ENCODE results near the gene CCDC18. TPM values are rescaled to one million over a fixed set of nuclear protein-coding genes. Genes with fewer than 3 reads are reported as not detected.
"Not testable (repeated sequence)": the region's sequence is repeated elsewhere in the genome, so short reads cannot be mapped to it uniquely, and the experiment has no call there.

CCDC18 gene
- total and polyA plus RNA-seq, 8 donors = 0.95 to 1.7 (median 1.2) TPM

DNA sequence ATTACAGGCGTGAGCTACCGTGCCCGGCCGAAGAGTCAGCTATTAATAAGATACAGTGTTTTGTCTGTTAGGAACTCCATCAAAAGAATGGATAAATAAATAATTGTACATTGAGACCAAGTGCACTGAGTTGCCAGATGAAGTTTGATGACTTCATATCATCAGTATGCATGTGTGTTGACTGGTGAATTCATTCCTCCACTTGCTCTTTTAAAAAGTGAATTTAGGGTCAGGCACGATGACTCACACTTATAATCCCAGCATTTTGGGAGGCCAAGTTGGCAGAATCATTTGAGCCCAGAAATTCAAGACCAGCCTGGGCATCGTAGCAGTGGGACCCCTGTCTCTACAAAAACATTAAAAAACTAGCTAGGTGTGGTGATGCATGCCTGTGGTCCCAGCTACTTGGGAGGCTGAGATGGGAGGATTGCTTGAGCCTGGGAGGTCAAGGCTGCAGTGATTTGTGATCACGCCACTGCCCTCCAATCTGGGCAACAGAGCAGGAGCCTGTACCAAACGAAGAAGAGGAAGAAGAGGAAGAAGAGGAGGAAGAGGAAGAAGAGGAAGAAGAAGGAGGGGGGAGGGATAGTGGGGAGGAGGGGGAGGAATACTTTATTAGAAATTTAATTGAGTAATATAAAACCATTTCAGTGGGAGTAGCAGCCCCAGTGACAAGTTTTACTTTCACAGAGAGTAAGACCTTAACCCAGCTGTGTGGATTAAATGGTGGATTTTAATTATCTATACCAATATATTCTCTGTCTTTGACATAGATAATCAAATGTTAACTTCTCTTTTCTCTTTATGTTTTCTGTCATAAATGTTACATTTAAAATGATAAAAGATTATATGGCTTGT, 74.9 kb downstream of the CCDC18 start:
- Histone ChIP-seq H3K4me3 (no peak overlapping the region), H3K4me1 (no peaks in the 10 kb centered on the region), H3K36me3 (no peaks in the 10 kb centered on the region), H3K27me3 (no peaks in the 10 kb centered on the region), H3K9me3 (no peaks in the 10 kb centered on the region), H3K27ac (no peak overlapping the region)
- TF ChIP-seq, protein P1, sequence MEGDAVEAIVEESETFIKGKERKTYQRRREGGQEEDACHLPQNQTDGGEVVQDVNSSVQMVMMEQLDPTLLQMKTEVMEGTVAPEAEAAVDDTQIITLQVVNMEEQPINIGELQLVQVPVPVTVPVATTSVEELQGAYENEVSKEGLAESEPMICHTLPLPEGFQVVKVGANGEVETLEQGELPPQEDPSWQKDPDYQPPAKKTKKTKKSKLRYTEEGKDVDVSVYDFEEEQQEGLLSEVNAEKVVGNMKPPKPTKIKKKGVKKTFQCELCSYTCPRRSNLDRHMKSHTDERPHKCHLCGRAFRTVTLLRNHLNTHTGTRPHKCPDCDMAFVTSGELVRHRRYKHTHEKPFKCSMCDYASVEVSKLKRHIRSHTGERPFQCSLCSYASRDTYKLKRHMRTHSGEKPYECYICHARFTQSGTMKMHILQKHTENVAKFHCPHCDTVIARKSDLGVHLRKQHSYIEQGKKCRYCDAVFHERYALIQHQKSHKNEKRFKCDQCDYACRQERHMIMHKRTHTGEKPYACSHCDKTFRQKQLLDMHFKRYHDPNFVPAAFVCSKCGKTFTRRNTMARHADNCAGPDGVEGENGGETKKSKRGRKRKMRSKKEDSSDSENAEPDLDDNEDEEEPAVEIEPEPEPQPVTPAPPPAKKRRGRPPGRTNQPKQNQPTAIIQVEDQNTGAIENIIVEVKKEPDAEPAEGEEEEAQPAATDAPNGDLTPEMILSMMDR (IDR thresholded peaks at IDR 0.05) = no peak
- FAIRE-seq (no peak), ATAC-seq (no peak), DNase-seq (no peak)
- 87 to 96% methylated on average over 8 of the region's 8 CpGs for WGBS, 2 donors
- intact Hi-C loops (cut with DNase I) = no loop called here

DNA sequence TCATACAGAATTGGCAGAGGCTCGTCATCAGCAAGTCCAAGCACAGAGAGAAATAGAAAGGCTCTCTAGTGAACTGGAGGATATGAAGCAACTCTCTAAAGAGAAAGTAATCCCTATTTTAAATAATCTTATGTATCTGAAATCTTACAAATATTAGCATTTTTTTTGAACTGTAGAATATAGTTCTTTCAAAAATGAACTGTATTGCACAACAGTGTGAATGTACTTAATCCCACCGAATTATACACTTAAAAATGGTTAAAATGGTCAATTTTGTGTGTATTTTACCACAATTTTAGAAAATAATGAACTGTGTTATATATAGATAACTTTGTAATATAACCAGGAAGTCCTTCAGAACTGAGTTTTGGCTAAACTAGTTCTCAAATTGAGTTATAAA, 75.9 kb downstream of the CCDC18 start:
- Histone ChIP-seq H3K36me3 (no peaks in the 10 kb centered on the region), H3K27me3 (no peaks in the 10 kb centered on the region), H3K4me1 (no peaks in the 10 kb centered on the region), H3K27ac (no peak overlapping the region), H3K4me3 (no peak overlapping the region), H3K9me3 (no peaks in the 10 kb centered on the region)
- ATAC-seq (no peak), FAIRE-seq (no peak), DNase-seq (no peak)
- 81 to 82% methylated on average over 2 of the region's 2 CpGs for WGBS, 2 donors
- intact Hi-C loops (cut with DNase I) = no loop called here
- TF ChIP-seq, protein P1 (IDR thresholded peaks at IDR 0.05) = no peak

DNA sequence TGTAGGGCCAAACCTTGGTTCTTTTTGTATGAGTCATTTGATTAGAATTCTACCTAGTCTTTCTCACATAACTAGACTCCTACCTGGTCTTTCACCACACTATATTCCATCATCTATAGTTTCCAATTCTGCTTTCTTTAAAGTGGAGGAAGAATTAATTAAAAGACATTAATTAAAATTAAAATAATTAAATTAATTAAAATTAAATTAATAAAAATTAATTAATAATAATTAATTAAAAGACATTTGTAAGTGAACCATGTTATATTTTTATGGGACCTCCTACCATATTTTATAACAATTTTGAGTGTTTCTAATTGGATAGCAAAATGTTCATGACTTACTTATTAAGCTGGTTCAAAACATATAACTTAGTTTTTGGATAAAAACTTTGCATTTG, 77.4 kb downstream of the CCDC18 start:
- FAIRE-seq = peak; percentile 86

DNA sequence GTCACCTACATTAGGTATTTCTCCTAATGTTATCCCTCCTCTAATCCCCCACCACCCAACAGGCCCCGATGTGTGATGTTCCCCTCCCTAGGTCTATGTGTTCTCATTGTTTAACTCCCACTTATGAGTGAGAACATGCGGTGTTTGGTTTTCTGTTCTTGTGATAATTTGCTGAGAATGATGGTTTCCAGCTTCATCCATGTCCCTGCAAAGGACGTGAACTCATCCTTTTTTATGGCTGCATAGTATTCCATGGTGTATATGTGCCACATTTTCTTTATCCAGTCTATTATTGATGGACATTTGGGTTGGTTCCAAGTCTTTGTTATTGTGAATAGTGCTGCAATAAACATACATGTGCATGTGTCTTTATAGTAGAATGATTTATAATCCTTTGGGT, 80.2 kb downstream of the CCDC18 start:
- 93 to 96% methylated on average over 3 of the region's 3 CpGs for WGBS, 2 donors
- intact Hi-C loops (cut with DNase I); H3K4me1 ChIP-seq; H3K27me3 ChIP-seq; FAIRE-seq; H3K4me3 ChIP-seq; H3K27ac ChIP-seq; H3K36me3 ChIP-seq; ATAC-seq; DNase-seq; H3K9me3 ChIP-seq: not testable (repeated sequence)

More for the DNA sequence above, 77.4 kb downstream of the CCDC18 start:
- intact Hi-C loops (cut with DNase I) = no loop called here
- Histone ChIP-seq H3K4me3 (no peak overlapping the region), H3K36me3 (no peaks in the 10 kb centered on the region), H3K4me1 (no peaks in the 10 kb centered on the region), H3K27ac (no peak overlapping the region), H3K27me3 (no peaks in the 10 kb centered on the region), H3K9me3 (no peaks in the 10 kb centered on the region)
- TF ChIP-seq, protein P1 (IDR thresholded peaks at IDR 0.05) = no peak
- DNase-seq (no peak), ATAC-seq (no peak)

DNA sequence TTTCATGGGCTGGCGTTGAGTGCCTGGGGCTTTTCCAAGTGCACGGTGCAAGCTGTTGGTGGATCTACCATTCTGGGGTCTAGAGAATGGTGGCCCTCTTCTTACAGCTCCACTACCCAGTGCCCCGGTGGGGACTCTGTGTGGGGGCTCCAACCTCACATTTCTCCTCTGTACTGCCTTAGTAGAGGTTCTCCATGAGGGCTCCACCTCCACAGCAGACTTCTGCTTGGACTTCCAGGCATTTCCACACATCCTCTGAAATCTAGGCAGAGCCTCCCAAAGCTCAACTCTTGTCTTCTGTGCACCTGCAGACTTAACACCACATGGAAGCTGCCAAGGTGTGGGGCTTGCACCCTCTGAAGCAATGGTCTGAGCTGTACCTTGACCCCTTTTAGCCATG, 82.1 kb downstream of the CCDC18 start:
- FAIRE-seq (no peak), DNase-seq (no peak), ATAC-seq (no peak)
- TF ChIP-seq, protein P1 (IDR thresholded peaks at IDR 0.05) = no peak
- Histone ChIP-seq H3K27ac (no peak overlapping the region), H3K4me3 (no peak overlapping the region), H3K27me3 (no peaks in the 10 kb centered on the region), H3K4me1 (no peaks in the 10 kb centered on the region), H3K9me3 (no peaks in the 10 kb centered on the region), H3K36me3 (no peaks in the 10 kb centered on the region)
- intact Hi-C loops (cut with DNase I) = no loop called here
- 96 to 100% methylated on average over 3 of the region's 3 CpGs for WGBS, 2 donors

DNA sequence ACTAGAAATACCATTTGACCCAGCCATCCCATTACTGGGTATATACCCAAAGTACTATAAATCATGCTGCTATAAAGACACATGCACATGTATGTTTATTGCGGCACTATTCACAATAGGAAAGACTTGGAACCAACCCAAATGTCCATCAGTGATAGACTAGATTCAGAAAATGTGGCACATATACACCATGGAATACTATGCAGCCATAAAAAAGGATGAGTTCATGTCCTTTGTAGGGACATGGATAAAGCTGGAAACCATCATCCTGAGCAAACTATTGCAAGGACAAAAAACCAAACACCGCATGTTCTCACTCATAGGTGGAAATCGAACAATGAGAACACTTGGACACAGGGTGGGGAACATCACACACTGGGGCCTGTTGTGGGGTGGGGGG, 88.4 kb downstream of the CCDC18 start:
- H3K4me3 ChIP-seq; H3K27ac ChIP-seq; H3K4me1 ChIP-seq; intact Hi-C loops (cut with DNase I); FAIRE-seq; DNase-seq; H3K36me3 ChIP-seq; H3K27me3 ChIP-seq; ATAC-seq; H3K9me3 ChIP-seq: not testable (repeated sequence)
- WGBS, 2 donors = 99 to 100% methylated on average over 3 of the region's 3 CpGs

DNA sequence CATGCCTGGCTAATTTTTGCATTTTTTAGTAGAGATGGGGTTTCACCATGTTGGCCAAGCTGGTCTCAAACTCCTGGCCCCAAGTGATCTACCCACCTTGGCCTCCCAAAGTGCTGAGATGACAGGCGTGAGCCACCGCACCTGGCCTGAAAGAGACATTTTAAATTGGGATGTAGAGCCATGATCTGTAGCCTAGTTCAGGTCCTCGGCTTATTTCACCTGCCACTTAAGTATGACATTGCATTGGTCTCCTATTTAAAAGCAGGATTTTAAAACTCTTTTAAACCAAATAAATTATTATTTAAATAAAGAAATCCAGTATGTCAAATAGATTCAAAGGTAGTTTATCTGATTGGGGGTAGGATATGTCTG, 94.7 kb downstream of the CCDC18 start:
- H3K27me3 ChIP-seq; FAIRE-seq; DNase-seq; H3K9me3 ChIP-seq; H3K27ac ChIP-seq; intact Hi-C loops (cut with DNase I); H3K4me1 ChIP-seq; ATAC-seq; H3K4me3 ChIP-seq; H3K36me3 ChIP-seq: not testable (repeated sequence)
- WGBS, 2 donors = 66 to 85% methylated on average over 3 of the region's 3 CpGs
